ENCODE measurements around the gene XCR1. TPM values are rescaled to one million over a fixed set of nuclear protein-coding genes. Genes with fewer than 3 reads are reported as not detected.

The XCR1 gene
- total and polyA plus RNA-seq, 2 donors (not counting 1 experiment from before 2014, with no cell fraction given): 0.01 TPM; not detected in 1

- intact Hi-C loops (cut with micrococcal nuclease): no loop called here
- DNase-seq: no peak
- H3K79me2 ChIP-seq (ENCODE audit: control insufficient read depth, insufficient read depth, low read length): peaks cover 36% of the 10 kb centered on the region
- ChIA-PET POLR2A (no interaction called here), CTCF (interaction anchor here (1.3 kb wide), 1 partner anchor 11 kb away, joined by 3 read pairs; no protein-coding TSS in a partner anchor)
- H3K27ac ChIP-seq (ENCODE audit: low read length in 2 of 2): no peak overlapping the region
- H3K27me3 Mint-ChIP-seq: no peaks in the 10 kb centered on the region
- no peak for ATAC-seq (ENCODE audit: low read depth)
- peaks cover 26% of the 10 kb centered on the region for H4K20me1 ChIP-seq (ENCODE audit: control insufficient read depth, insufficient read depth, low read length, poor library complexity, severe bottlenecking)
- no peak overlapping the region for H3K4me2 ChIP-seq (replicated peaks; ENCODE audit: low read depth, low read length, poor library complexity, severe bottlenecking)
- H3K9me3 Mint-ChIP-seq (ENCODE audit: insufficient read depth): no peaks in the 10 kb centered on the region
- H2AFZ ChIP-seq (ENCODE audit: insufficient read depth, low read depth, low read length, poor library complexity, severe bottlenecking): no peak overlapping the region
- H3K4me3 ChIP-seq (ENCODE audit: control extremely low read depth in 1 of 5, extremely low read depth in 1 of 5, insufficient read depth in 1 of 5, low read depth in 2 of 5, low read length in 4 of 5): no peak overlapping the region
- TF ChIP-seq, protein P1, sequence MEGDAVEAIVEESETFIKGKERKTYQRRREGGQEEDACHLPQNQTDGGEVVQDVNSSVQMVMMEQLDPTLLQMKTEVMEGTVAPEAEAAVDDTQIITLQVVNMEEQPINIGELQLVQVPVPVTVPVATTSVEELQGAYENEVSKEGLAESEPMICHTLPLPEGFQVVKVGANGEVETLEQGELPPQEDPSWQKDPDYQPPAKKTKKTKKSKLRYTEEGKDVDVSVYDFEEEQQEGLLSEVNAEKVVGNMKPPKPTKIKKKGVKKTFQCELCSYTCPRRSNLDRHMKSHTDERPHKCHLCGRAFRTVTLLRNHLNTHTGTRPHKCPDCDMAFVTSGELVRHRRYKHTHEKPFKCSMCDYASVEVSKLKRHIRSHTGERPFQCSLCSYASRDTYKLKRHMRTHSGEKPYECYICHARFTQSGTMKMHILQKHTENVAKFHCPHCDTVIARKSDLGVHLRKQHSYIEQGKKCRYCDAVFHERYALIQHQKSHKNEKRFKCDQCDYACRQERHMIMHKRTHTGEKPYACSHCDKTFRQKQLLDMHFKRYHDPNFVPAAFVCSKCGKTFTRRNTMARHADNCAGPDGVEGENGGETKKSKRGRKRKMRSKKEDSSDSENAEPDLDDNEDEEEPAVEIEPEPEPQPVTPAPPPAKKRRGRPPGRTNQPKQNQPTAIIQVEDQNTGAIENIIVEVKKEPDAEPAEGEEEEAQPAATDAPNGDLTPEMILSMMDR (IDR thresholded peaks at IDR 0.05): no peak
- no peak for TF ChIP-seq EZH2 (IDR thresholded peaks at IDR 0.05; ENCODE audit: borderline replicate concordance, insufficient read depth, low read depth, low read length, poor library complexity, severe bottlenecking)
- no peaks in the 10 kb centered on the region for H3K27me3 ChIP-seq (replicated peaks in 1 of 4; ENCODE audit: control extremely low read depth in 1 of 4, control insufficient read depth in 3 of 4, insufficient read depth in 4 of 4, low read length in 3 of 4)
- no peaks in the 10 kb centered on the region for H3K9me3 ChIP-seq (ENCODE audit: control extremely low read depth in 1 of 3, control insufficient read depth in 2 of 3, insufficient read depth in 1 of 3, low read length in 2 of 3)
- WGBS (ENCODE audit: insufficient coverage): 96% methylated on average over 4 of the region's 4 CpGs
- H3K4me1 ChIP-seq (ENCODE audit: control insufficient read depth in 2 of 2, insufficient read depth in 2 of 2, low read length in 2 of 2): peaks cover 14 to 22% of the 10 kb centered on the region in 2 donors
- peaks cover 0 to 17% of the 10 kb centered on the region in 2 experiments for H3K36me3 ChIP-seq (replicated peaks in 1 of 2; ENCODE audit: control extremely low read depth in 1 of 2, control insufficient read depth in 1 of 2, extremely low read depth in 1 of 2, insufficient read depth in 2 of 2, low read length in 1 of 2)
- peaks cover 32% of the 10 kb centered on the region for H3K4me1 Mint-ChIP-seq
- no peak overlapping the region for H3K9ac ChIP-seq (ENCODE audit: low read length)
- no peak overlapping the region for H3K27ac Mint-ChIP-seq
- H3K4me3 Mint-ChIP-seq: no peak overlapping the region
Observed at GRCh38 chr3:45988362-45988761, 38.9 kb downstream of the XCR1 start.

DNA sequence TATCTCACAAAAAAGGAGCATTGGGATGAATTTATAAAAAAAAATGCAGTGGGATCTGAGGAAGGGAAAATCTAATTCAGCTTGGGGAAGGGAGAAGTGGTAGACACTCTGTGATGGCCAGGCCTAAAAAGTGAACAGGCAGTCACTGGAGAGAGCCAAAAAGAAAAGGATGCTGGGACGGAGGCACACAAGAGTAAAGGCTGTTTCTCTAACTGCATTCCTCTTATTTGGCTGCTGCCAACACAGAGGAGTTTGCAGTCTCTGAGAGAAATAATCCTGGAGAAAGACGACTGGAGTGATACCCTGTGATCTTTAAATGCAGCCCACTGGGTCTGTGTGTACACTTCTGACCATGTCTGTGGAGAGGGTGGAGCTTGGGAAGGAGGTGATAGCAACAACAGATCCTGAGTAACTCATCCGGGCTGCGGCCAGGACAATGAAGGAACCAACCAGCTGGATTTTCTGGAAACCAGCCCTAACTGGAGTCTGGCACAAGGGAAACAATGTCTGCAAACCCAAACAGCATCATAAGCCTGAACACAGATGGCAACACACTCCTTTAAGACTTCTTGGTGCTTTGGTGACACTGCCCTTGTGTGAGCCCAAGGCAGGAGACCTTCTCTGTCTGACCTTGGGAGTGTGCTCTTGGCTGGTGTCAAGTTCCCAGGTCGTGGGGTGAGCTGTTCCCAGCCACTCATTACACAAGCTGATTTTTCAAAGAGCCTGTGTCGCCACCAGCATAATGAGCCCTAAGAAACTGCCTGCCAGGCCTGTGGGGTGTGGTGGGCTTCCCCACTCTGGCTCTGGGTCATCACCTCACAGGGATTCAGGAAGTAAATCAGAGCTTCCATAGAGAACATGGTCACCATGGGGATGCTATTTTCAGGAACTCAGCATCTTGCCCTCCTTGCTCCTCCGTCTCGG, 39.7 kb downstream of the XCR1 start:
- intact Hi-C loops (cut with micrococcal nuclease): no loop called here
- Histone ChIP-seq H3K27me3 (replicated peaks in 1 of 4; ENCODE audit: control extremely low read depth in 1 of 4, control insufficient read depth in 3 of 4, insufficient read depth in 4 of 4, low read length in 3 of 4) (no peaks in the 10 kb centered on the region), H3K36me3 (replicated peaks in 1 of 2; ENCODE audit: control extremely low read depth in 1 of 2, control insufficient read depth in 1 of 2, extremely low read depth in 1 of 2, insufficient read depth in 2 of 2, low read length in 1 of 2) (peaks cover 2 to 25% of the 10 kb centered on the region in 2 experiments), H3K9ac (ENCODE audit: low read length) (no peak overlapping the region), H3K9me3 (ENCODE audit: control extremely low read depth in 1 of 3, control insufficient read depth in 2 of 3, insufficient read depth in 1 of 3, low read length in 2 of 3) (no peaks in the 10 kb centered on the region), H3K4me1 (ENCODE audit: control insufficient read depth in 2 of 2, insufficient read depth in 2 of 2, low read length in 2 of 2) (peaks cover 7 to 15% of the 10 kb centered on the region in 2 donors), H3K79me2 (ENCODE audit: control insufficient read depth, insufficient read depth, low read length) (peaks cover 32% of the 10 kb centered on the region), H3K27ac (ENCODE audit: low read length in 2 of 2) (no peak overlapping the region), H3K4me2 (replicated peaks; ENCODE audit: low read depth, low read length, poor library complexity, severe bottlenecking) (no peak overlapping the region), H2AFZ (ENCODE audit: insufficient read depth, low read depth, low read length, poor library complexity, severe bottlenecking) (no peak overlapping the region), H4K20me1 (ENCODE audit: control insufficient read depth, insufficient read depth, low read length, poor library complexity, severe bottlenecking) (peaks cover 26% of the 10 kb centered on the region), H3K4me3 (ENCODE audit: control extremely low read depth in 1 of 5, extremely low read depth in 1 of 5, insufficient read depth in 1 of 5, low read depth in 2 of 5, low read length in 4 of 5) (no peak overlapping the region)
- Mint-ChIP-seq H3K4me3 (no peak overlapping the region), H3K27ac (no peak overlapping the region), H3K27me3 (no peaks in the 10 kb centered on the region), H3K9me3 (ENCODE audit: insufficient read depth) (no peaks in the 10 kb centered on the region), H3K4me1 (peaks cover 24% of the 10 kb centered on the region)
- ATAC-seq (ENCODE audit: low read depth): no peak
- TF ChIP-seq, protein P1 (IDR thresholded peaks at IDR 0.05): no peak
- TF ChIP-seq EZH2 (IDR thresholded peaks at IDR 0.05; ENCODE audit: borderline replicate concordance, insufficient read depth, low read depth, low read length, poor library complexity, severe bottlenecking): no peak
- POLR2A ChIA-PET: no interaction called here
- no peak for DNase-seq
- CTCF ChIA-PET: no interaction called here
- 99% methylated on average over 7 of the region's 8 CpGs for WGBS (ENCODE audit: insufficient coverage)

Measured in B cell (primary cell).